Stomach (tissue), 9 donors: ENCODE data around the gene TRIB2. TPM values are rescaled to one million over a fixed set of nuclear protein-coding genes. Genes with fewer than 3 reads are reported as not detected.
A peak's percentile ranks its signal among the peaks of the same experiment; 100 is the strongest.

Source experiments
- DNase-seq, 2 donors: peaks; one replicate each; pipeline versions ENCODE4 v3.0.0 to v3.0.0-alpha.2; 2013 to 2019
- H3K27ac ChIP-seq, 5 donors: fragments of 200-600 bp in 4 of 5; sonication (generic) in 4 of 5; one replicate each; pipeline ENCODE4 v1.5.1; 2013 to 2019; ENCODE audit warnings: mild to moderate bottlenecking in 1 of 5, moderate library complexity in 1 of 5
- H3K27me3 ChIP-seq, 3 donors: fragments of 200-600 bp; sonication (generic); one replicate each; pipeline ENCODE4 v1.5.1; 2017 to 2019; ENCODE audit warnings: mixed run types in 1 of 3
- H3K36me3 ChIP-seq, 4 donors: fragments of 200-600 bp; sonication (generic); 1 replicate in 3 of 4; 2 replicates in 1 of 4; pipeline ENCODE4 v1.5.1; 2016 to 2019
- H3K4me1 ChIP-seq, 4 donors: fragments of 200-600 bp; sonication (generic); one replicate each; pipeline ENCODE4 v1.5.1; 2016 to 2019
- H3K4me3 ChIP-seq, 4 donors: fragments of 200-600 bp; sonication (generic) in 3 of 4; one replicate each; pipeline ENCODE4 v1.5.1; 2016 to 2019; ENCODE audit warnings: mild to moderate bottlenecking in 1 of 4
- H3K9me3 ChIP-seq, 4 donors: fragments of 200-600 bp; sonication (generic); one replicate each; pipeline ENCODE4 v1.5.1; 2016 to 2019
- EP300 ChIP-seq: sonication (generic); formaldehyde crosslinking; IDR thresholded peaks from one replicate; pipeline ENCODE4 v1.6.1; 2017; ENCODE audit warnings: antibody characterized with exemption
- POLR2A ChIP-seq, 4 donors: fragments of 450-650 bp; IDR thresholded peaks; one replicate each; pipeline ENCODE4 v1.6.1; 2016; ENCODE audit warnings: antibody characterized with exemption in 4 of 4, control low read depth in 2 of 4, mild to moderate bottlenecking in 1 of 4, moderate library complexity in 1 of 4
- POLR2AphosphoS5 ChIP-seq, 3 donors: sonication (generic); formaldehyde crosslinking; IDR thresholded peaks; one replicate each; pipeline ENCODE4 v1.6.1; 2016; ENCODE audit warnings: antibody characterized with exemption in 3 of 3
- WGBS, 5 donors: extraction: QIAGEN DNeasy Blood & Tissue Kit in 3 of 5; methylation state at CpG; one replicate each; pipeline versions ENCODE4 v1.1.5 to v1.1.7; 2013 to 2018; 5-methylcytosine and 5-hydroxymethylcytosine counted together
- intact Hi-C: fragments of 100-400 bp; cut with DNase I; formaldehyde crosslinking; loops from one replicate; pipeline ENCODE4 v1.15.1; 2023; ENCODE audit warnings: low total_unique reads
- polyA plus RNA-seq, 3 donors: library from polyadenylated mRNA; stranded (reverse); fragments of 200-250 nt; gene quantifications; one replicate each; pipeline ENCODE4 v1.2.3, GENCODE V29; 2013
- total RNA-seq, 5 donors: library from RNA; depleted of rRNA; stranded (reverse); fragments of >200 nt; gene quantifications; one replicate each; pipeline versions ENCODE4 v1.1.0 to v1.2.3, GENCODE V29; 2014 to 2016
- TF ChIP-seq, protein P1 (sequence below), 7 experiments: fragments of 450-650 bp in 4 of 7; fragments of 200-600 bp in 3 of 7; sonication (generic) in 3 of 7; IDR thresholded peaks; one replicate each; pipeline ENCODE4 v1.5.1; 2016 to 2019; ENCODE audit warnings: antibody characterized with exemption in 7 of 7, control low read depth in 2 of 7, mild to moderate bottlenecking in 1 of 7
- donor health status: healthy with polysubstance abuse.
- donor health status: Bipolar disorder and iron deficiency.
- donor health status: healthy.

Gene TRIB2
- total and polyA plus RNA-seq, 8 donors, result 6.4 to 226 (median 50.6) TPM

DNA sequence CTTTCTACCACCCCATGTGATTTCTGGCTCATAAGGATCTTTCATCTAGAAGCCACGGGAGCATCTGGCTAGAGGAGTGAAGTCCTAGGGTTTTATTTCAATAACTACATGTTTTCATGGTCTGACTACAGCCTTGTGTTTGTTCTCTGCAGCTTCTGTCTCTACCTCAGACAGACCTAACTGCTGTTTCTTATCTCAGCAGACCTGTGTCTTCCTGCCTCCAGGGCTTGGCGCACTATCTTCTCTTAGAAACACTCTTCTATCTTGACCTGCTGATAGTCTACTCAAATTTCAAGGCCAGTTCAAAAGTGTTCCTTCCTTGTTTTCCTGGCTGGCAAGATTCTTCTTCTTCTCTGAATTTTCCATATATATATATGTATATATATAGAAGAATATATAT is 11.0 kb upstream of the TRIB2 start:
- no peak overlapping the region for H3K27ac ChIP-seq
- H3K36me3 ChIP-seq, result no peaks in the 10 kb centered on the region
- peaks cover 7 to 57% (median 22%) of the 10 kb centered on the region in 4 donors for H3K4me1 ChIP-seq
- no peaks in the 10 kb centered on the region for H3K27me3 ChIP-seq
- no peak overlapping the region for H3K4me3 ChIP-seq
- WGBS, 5 donors, result 94 to 100% (median 96%) methylated on average over 2 of the region's 2 CpGs
- no peak for DNase-seq
- intact Hi-C loops, result no loop called here
- TF ChIP-seq POLR2A (IDR thresholded peaks at IDR 0.05) (no peak), EP300 (no peak), POLR2AphosphoS5 (IDR thresholded peaks at IDR 0.05) (no peak)
- TF ChIP-seq, protein P1, sequence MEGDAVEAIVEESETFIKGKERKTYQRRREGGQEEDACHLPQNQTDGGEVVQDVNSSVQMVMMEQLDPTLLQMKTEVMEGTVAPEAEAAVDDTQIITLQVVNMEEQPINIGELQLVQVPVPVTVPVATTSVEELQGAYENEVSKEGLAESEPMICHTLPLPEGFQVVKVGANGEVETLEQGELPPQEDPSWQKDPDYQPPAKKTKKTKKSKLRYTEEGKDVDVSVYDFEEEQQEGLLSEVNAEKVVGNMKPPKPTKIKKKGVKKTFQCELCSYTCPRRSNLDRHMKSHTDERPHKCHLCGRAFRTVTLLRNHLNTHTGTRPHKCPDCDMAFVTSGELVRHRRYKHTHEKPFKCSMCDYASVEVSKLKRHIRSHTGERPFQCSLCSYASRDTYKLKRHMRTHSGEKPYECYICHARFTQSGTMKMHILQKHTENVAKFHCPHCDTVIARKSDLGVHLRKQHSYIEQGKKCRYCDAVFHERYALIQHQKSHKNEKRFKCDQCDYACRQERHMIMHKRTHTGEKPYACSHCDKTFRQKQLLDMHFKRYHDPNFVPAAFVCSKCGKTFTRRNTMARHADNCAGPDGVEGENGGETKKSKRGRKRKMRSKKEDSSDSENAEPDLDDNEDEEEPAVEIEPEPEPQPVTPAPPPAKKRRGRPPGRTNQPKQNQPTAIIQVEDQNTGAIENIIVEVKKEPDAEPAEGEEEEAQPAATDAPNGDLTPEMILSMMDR (IDR thresholded peaks at IDR 0.05), result no peak
- H3K9me3 ChIP-seq, result no peaks in the 10 kb centered on the region

DNA sequence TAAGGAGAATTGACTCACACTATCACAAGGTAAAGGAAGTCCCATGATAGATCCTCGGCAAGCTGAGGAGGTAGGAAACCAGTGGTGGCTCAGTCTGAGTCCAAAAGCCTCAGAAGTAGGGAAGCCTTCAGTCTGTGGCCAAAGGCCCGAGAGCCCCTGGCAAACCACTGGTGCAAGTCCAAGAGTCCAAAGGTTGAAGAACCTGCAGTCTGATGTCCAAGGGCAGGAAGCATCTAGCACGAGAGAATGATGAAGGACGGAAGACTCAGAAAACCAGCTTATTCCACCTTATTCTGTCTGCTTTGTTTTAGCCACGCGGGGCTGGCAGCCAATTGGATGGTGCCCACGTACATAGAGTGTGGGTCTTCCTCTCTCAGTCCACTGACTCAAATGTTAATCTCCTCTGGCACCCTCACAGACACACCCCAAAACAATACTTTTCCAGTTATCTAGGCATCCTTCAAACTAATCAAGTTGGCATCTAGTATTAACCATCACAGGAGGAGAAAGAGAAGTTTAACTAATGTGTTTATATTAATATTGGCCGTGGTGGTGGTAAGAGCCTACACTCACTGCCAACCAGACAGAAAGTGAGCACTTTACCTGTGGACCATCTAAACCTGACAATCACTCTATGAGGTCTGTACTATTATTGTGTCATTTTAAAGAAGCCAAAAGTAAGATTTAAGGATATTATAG is 8.1 kb upstream of the TRIB2 start:
- Histone ChIP-seq H3K4me3 (no peak overlapping the region), H3K36me3 (no peaks in the 10 kb centered on the region), H3K4me1 (peaks cover 0 to 37% (median 7%) of the 10 kb centered on the region in 4 donors), H3K27me3 (no peaks in the 10 kb centered on the region), H3K9me3 (no peaks in the 10 kb centered on the region), H3K27ac (peak overlapping the region in 2 of 5 donors; percentile 15 to 24)
- WGBS, 5 donors, result 58 to 70% (median 66%) methylated on average over 8 of the region's 8 CpGs
- no peak for DNase-seq
- intact Hi-C loops, result no loop called here
- TF ChIP-seq POLR2A (IDR thresholded peaks at IDR 0.05) (no peak), EP300 (no peak), POLR2AphosphoS5 (IDR thresholded peaks at IDR 0.05) (no peak)
- TF ChIP-seq, protein P1 (IDR thresholded peaks at IDR 0.05), result no peak

DNA sequence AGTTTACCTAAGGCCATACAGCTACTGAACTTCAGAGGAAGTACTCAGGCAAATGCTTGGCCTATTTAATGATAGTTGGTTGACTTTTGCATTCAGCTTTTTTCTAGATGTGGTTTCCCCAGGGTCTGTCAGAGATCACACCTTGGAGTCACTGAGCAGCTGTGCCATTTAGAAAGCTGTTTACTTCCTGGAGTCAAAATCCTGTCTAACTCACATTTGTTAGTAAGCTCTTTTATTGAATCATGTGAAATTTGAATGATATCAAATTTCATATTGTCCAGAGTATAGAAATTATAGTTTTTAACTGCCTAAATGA is 7.6 kb upstream of the TRIB2 start:
- TF ChIP-seq POLR2A (IDR thresholded peaks at IDR 0.05) (no peak), EP300 (no peak), POLR2AphosphoS5 (IDR thresholded peaks at IDR 0.05) (no peak)
- TF ChIP-seq, protein P1 (IDR thresholded peaks at IDR 0.05), result no peak
- intact Hi-C loops, result no loop called here
- H3K4me1 ChIP-seq, result peaks cover 0 to 36% (median 6%) of the 10 kb centered on the region in 4 donors
- H3K27me3 ChIP-seq, result no peaks in the 10 kb centered on the region
- H3K36me3 ChIP-seq, result no peaks in the 10 kb centered on the region
- peak overlapping the region in 2 of 5 donors; percentile 15 to 24 for H3K27ac ChIP-seq
- H3K9me3 ChIP-seq, result no peaks in the 10 kb centered on the region
- H3K4me3 ChIP-seq, result no peak overlapping the region
- peak in 1 of 2 donors; percentile 53 for DNase-seq

DNA sequence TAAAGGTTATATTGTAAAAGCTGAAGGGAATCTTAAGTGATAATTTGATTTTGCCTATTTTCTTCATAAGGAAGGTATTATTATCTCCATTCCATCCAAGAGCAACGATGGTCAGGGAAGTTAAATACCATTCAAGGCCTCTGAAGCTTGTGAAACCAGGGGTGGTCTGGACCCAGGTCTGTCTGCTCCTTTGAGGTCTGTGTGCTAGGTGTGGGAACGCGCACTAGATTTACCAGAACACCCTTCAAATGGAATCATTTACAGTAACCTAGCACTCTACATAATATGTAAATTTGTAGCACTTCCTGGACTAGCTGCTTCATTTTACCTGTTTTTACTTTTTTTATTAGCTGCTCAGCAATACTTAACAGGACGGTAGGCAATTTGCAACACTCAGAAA is 6.4 kb upstream of the TRIB2 start:
- DNase-seq, result no peak
- peak overlapping the region in 1 of 5 donors; percentile 18 for H3K27ac ChIP-seq
- intact Hi-C loops, result loop anchor here (10.0 kb wide), 1 partner anchor 876 kb away; no protein-coding TSS in a partner anchor
- H3K4me3 ChIP-seq, result no peak overlapping the region
- H3K9me3 ChIP-seq, result no peaks in the 10 kb centered on the region
- 84 to 90% (median 87%) methylated on average over 4 of the region's 4 CpGs for WGBS, 5 donors
- H3K27me3 ChIP-seq, result no peaks in the 10 kb centered on the region
- peaks cover 5 to 38% (median 13%) of the 10 kb centered on the region in 4 donors for H3K4me1 ChIP-seq
- H3K36me3 ChIP-seq, result no peaks in the 10 kb centered on the region
- TF ChIP-seq POLR2A (IDR thresholded peaks at IDR 0.05) (no peak), EP300 (no peak), POLR2AphosphoS5 (IDR thresholded peaks at IDR 0.05) (no peak)
- TF ChIP-seq, protein P1 (IDR thresholded peaks at IDR 0.05), result no peak
